Esophagus muscularis mucosa (tissue), 4 donors: ENCODE data around the gene TUBB8. TPM values are rescaled to one million over a fixed set of nuclear protein-coding genes. Genes with fewer than 3 reads are reported as not detected.

ENCODE experiments used
- DNase-seq: peaks from one replicate; pipeline ENCODE4 v3.0.0-alpha.2; 2017; ENCODE audit errors: extremely low spot score
- H3K27ac ChIP-seq, 4 donors: fragments of 200-600 bp; sonication (generic); replicated peaks in 1 of 4; 1 replicate in 3 of 4; 2 replicates in 1 of 4; pipeline ENCODE4 v1.5.1; 2016 to 2019; ENCODE audit warnings: mild to moderate bottlenecking in 1 of 4
- H3K27me3 ChIP-seq, 4 donors: fragments of 200-600 bp; sonication (generic); one replicate each; pipeline versions ENCODE4 v1.5.1 to v1.6.0; 2016 to 2019
- H3K36me3 ChIP-seq, 4 donors: fragments of 200-600 bp; sonication (generic); one replicate each; pipeline ENCODE4 v1.5.1; 2016 to 2019
- H3K4me1 ChIP-seq, 4 donors: fragments of 200-600 bp; sonication (generic); one replicate each; pipeline ENCODE4 v1.5.1; 2016 to 2019
- H3K4me3 ChIP-seq, 4 donors: fragments of 200-600 bp; sonication (generic); 1 replicate in 2 of 4; 2 replicates in 2 of 4; pipeline ENCODE4 v1.5.1; 2016 to 2019; ENCODE audit warnings: mild to moderate bottlenecking in 4 of 4, moderate library complexity in 1 of 4
- H3K9me3 ChIP-seq, 4 donors: fragments of 200-600 bp; sonication (generic); 1 replicate in 3 of 4; 2 replicates in 1 of 4; pipeline ENCODE4 v1.5.1; 2016 to 2019
- EP300 ChIP-seq: sonication (generic); formaldehyde crosslinking; IDR thresholded peaks from one replicate; pipeline ENCODE4 v1.6.1; 2017; ENCODE audit warnings: antibody characterized with exemption
- POLR2A ChIP-seq: fragments of 450-650 bp; IDR thresholded peaks from one replicate; pipeline ENCODE4 v1.6.1; 2017; ENCODE audit warnings: antibody characterized with exemption, moderate library complexity, mild to moderate bottlenecking, low read depth
- POLR2AphosphoS5 ChIP-seq, 2 donors: sonication (generic); formaldehyde crosslinking; IDR thresholded peaks; one replicate each; pipeline ENCODE4 v1.6.1; 2017; ENCODE audit warnings: antibody characterized with exemption in 2 of 2
- whole genome bisulfite sequencing: methylation state at CpG from one replicate; pipeline ENCODE4 v1.1.5; 2018; 5-methylcytosine and 5-hydroxymethylcytosine counted together
- intact Hi-C: fragments of 100-400 bp; cut with DNase I; formaldehyde crosslinking; loops from one replicate; pipeline ENCODE4 v1.15.1; 2023
- total RNA-seq, 4 donors: library from RNA; depleted of rRNA; stranded (reverse); fragments of >200 nt; gene quantifications; one replicate each; pipeline versions ENCODE4 v1.1.0 to v1.2.1, GENCODE V29; 2016
- TF ChIP-seq, protein P1 (sequence below), 3 experiments: fragments of 200-600 bp in 2 of 3; fragments of 450-650 bp in 1 of 3; sonication (generic) in 2 of 3; IDR thresholded peaks; one replicate each; pipeline ENCODE4 v1.5.1; 2017 to 2019; ENCODE audit warnings: antibody characterized with exemption in 3 of 3, mild to moderate bottlenecking in 2 of 3, moderate library complexity in 1 of 3

TUBB8 gene
- total RNA-seq, 4 donors from 2014 or later: not detected

DNA sequence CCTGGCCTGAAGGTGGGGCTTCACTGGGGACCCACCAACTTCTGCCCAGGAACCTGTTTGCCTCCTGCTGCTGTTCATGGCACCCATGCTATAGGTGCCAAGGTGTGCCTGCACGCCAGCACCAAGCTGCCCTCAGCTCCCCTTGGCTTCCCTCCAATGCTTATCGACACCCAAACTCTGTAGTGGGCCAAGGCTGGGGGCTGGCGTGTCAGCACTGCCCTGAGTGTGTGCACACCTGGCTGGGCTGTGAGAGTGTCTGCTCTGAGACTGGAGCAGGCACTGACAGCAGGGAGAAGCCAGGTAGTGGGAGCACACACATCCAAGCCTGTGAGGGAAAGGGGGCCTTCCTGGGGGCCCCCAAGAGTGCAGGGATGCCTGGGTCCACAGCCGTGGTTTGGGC is 43.1 kb upstream of the TUBB8 start:
- TF ChIP-seq EP300 (no peak), POLR2AphosphoS5 (IDR thresholded peaks at IDR 0.05) (no peak), POLR2A (no peak)
- TF ChIP-seq, protein P1, sequence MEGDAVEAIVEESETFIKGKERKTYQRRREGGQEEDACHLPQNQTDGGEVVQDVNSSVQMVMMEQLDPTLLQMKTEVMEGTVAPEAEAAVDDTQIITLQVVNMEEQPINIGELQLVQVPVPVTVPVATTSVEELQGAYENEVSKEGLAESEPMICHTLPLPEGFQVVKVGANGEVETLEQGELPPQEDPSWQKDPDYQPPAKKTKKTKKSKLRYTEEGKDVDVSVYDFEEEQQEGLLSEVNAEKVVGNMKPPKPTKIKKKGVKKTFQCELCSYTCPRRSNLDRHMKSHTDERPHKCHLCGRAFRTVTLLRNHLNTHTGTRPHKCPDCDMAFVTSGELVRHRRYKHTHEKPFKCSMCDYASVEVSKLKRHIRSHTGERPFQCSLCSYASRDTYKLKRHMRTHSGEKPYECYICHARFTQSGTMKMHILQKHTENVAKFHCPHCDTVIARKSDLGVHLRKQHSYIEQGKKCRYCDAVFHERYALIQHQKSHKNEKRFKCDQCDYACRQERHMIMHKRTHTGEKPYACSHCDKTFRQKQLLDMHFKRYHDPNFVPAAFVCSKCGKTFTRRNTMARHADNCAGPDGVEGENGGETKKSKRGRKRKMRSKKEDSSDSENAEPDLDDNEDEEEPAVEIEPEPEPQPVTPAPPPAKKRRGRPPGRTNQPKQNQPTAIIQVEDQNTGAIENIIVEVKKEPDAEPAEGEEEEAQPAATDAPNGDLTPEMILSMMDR (IDR thresholded peaks at IDR 0.05): no peak
- Histone ChIP-seq H3K36me3 (no peaks in the 10 kb centered on the region), H3K27me3 (peaks cover 0 to 4% (median 0%) of the 10 kb centered on the region in 4 donors), H3K9me3 (peaks cover 0 to 24% (median 15%) of the 10 kb centered on the region in 4 donors), H3K27ac (no peak overlapping the region), H3K4me3 (no peak overlapping the region), H3K4me1 (no peaks in the 10 kb centered on the region)
- WGBS: 73% methylated on average over 2 of the region's 4 CpGs
- intact Hi-C loops: no loop called here
- DNase-seq: no peak

DNA sequence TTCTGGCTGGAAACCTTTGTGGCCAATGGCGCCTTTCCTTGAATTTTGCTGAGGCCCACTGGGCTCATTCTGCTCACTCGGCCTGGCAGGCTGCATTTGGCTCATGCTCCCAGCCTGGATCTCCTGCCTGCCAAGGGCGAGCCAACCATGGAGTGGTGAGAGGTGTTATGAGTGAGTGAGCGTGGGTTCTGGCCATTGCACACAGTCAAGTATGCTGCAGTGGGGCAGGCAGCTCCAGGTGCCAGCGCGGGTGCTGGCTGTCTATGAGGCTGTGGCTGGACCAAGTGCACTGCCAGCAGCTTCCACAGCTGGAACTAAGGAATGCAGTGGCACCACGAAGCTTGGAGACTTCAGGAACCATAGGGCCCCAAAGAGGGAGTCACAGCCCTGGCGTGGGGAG is 42.2 kb upstream of the TUBB8 start:
- TF ChIP-seq POLR2AphosphoS5 (IDR thresholded peaks at IDR 0.05) (no peak), POLR2A (no peak), EP300 (no peak)
- TF ChIP-seq, protein P1 (IDR thresholded peaks at IDR 0.05): no peak
- Histone ChIP-seq H3K27me3 (peaks cover 0 to 6% (median 0%) of the 10 kb centered on the region in 4 donors), H3K4me1 (no peaks in the 10 kb centered on the region), H3K36me3 (no peaks in the 10 kb centered on the region), H3K4me3 (no peak overlapping the region), H3K9me3 (peaks cover 0 to 19% (median 13%) of the 10 kb centered on the region in 4 donors), H3K27ac (no peak overlapping the region)
- no peak for DNase-seq
- intact Hi-C loops: no loop called here
- WGBS: 82% methylated on average over 7 of the region's 8 CpGs

DNA sequence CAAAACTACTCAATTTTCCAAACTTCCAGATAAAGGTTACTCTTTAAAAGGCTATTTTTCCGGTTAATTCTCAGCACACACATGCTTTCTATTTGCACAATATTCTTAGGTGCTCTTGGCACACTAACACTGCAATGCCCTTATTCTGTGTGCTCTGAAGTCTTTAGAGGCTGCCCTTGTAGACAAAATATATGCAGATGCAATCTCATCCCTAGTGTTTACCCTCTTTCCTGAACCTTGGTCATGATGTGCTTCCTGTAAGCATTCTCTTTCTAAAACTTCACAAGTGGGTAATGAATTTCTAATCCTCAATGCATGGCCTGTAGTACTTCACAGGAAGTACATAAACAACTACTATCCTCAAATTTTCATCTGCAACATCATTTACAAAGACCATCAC is 41.1 kb upstream of the TUBB8 start:
- Histone ChIP-seq H3K36me3 (no peaks in the 10 kb centered on the region), H3K27ac (no peak overlapping the region), H3K27me3 (peaks cover 0 to 8% (median 0%) of the 10 kb centered on the region in 4 donors), H3K4me1 (no peaks in the 10 kb centered on the region), H3K4me3 (no peak overlapping the region), H3K9me3 (peaks cover 0 to 8% (median 4%) of the 10 kb centered on the region in 4 donors)
- TF ChIP-seq, protein P1 (IDR thresholded peaks at IDR 0.05): no peak
- TF ChIP-seq POLR2AphosphoS5 (IDR thresholded peaks at IDR 0.05): no peak
- TF ChIP-seq EP300: no peak
- no peak for TF ChIP-seq POLR2A
- intact Hi-C loops: no loop called here
- DNase-seq: no peak
- WGBS: 92% methylated on average over 1 of the region's 1 CpG

DNA sequence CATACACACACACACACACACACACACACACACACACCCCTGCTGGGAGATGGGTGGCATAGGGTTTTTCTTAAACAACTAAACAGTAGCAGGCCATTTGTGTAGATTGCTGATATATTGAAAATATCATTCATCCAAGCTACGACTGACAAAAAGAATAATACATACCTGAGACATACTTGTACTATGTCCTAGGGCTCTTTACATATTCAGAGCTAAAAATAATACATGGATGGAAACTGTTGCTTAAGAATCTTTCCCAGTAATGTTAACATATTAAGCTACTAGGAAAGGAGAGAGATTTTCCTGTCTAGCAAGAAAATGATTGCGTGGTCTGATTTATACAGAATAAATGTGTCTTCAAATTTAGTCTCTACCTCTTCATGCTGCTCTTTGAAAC is 40.2 kb upstream of the TUBB8 start:
- no peaks in the 10 kb centered on the region for H3K36me3 ChIP-seq
- no peak overlapping the region for H3K27ac ChIP-seq
- H3K4me3 ChIP-seq: no peak overlapping the region
- 51% methylated on average over 2 of the region's 2 CpGs for WGBS
- TF ChIP-seq POLR2AphosphoS5 (IDR thresholded peaks at IDR 0.05) (no peak), POLR2A (no peak), EP300 (no peak)
- TF ChIP-seq, protein P1 (IDR thresholded peaks at IDR 0.05): no peak
- DNase-seq: no peak
- H3K9me3 ChIP-seq: no peaks in the 10 kb centered on the region
- peaks cover 0 to 11% (median 0%) of the 10 kb centered on the region in 4 donors for H3K27me3 ChIP-seq
- intact Hi-C loops: no loop called here
- H3K4me1 ChIP-seq: no peaks in the 10 kb centered on the region

DNA sequence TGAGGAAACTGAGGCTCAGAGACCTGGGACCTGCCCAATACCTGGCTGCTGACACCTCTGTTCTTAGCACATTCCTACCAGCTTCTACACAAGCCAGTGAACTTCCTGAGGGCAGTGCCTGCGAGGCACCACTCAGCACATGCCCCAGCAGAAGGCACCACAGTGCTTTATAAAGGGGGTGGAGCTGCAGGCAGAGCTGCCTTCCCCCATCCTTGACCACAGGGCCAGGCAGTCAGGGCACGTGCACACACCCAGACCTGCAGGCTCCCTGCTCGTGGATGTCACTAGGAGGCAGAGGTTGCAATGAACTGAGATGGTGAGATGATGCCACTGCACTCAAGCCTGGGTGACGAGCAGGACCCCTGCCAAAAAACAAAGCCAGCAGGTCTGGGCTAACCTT is 39.2 kb upstream of the TUBB8 start:
- no peaks in the 10 kb centered on the region for H3K4me1 ChIP-seq
- H3K36me3 ChIP-seq: no peaks in the 10 kb centered on the region
- intact Hi-C loops: no loop called here
- TF ChIP-seq POLR2A: no peak
- no peak overlapping the region for H3K4me3 ChIP-seq
- 67% methylated on average over 4 of the region's 4 CpGs for whole genome bisulfite sequencing
- H3K27ac ChIP-seq: no peak overlapping the region
- DNase-seq: no peak
- H3K27me3 ChIP-seq: peaks cover 0 to 12% (median 0%) of the 10 kb centered on the region in 4 donors
- H3K9me3 ChIP-seq: no peaks in the 10 kb centered on the region
